Measurements from ENCODE around the gene GPR31. TPM values are rescaled to one million over a fixed set of nuclear protein-coding genes. Genes with fewer than 3 reads are reported as not detected.

GPR31 gene
- total RNA-seq, 1 experiment from 2014 or later = not detected

DNA sequence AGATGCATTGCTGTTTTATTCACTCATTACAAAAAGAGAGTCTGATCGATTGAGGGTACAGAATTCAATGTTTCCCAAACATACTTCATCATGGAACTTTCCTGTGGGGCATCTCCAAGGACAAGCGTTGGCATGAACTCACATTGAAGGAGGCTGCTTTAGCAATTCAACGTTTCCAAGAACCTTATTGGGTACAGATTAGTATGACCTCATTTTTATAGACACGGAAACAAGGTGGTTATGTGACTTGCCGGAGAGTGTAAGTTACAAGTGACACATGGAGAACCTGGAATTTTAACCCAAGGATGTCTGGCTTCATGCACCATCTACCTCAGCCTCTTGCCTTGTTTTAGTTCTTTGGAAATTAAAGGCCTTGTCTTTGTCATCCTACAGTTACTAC is 8.8 kb downstream of the GPR31 start:
- H3K4me1 Mint-ChIP-seq = peaks cover 63% of the 10 kb centered on the region
- H3K27me3 Mint-ChIP-seq (ENCODE audit: low read depth) = peaks cover 46% of the 10 kb centered on the region

More for the DNA sequence above, 8.8 kb downstream of the GPR31 start:
- H3K27ac Mint-ChIP-seq = no peak overlapping the region
- H3K4me3 Mint-ChIP-seq = no peak overlapping the region
- ATAC-seq (no peak), DNase-seq (ENCODE audit: low spot score) (no peak)
- CTCF ChIA-PET = no interaction called here
- H3K36me3 Mint-ChIP-seq = peaks cover 22% of the 10 kb centered on the region
- peaks cover 22% of the 10 kb centered on the region for H3K9me3 Mint-ChIP-seq
- POLR2A ChIA-PET = no interaction called here
- TF ChIP-seq CREB1 (CRISPR knock-in tag; IDR thresholded peaks at IDR 0.05) (no peak), ZNF263 (CRISPR knock-in tag; IDR thresholded peaks at IDR 0.05; ENCODE audit: low read depth) (no peak), EMX1 (CRISPR knock-in tag; IDR thresholded peaks at IDR 0.05) (no peak), RORB (CRISPR knock-in tag; IDR thresholded peaks at IDR 0.05) (no peak), ZNF232 (CRISPR knock-in tag; IDR thresholded peaks at IDR 0.05) (no peak), ETV6 (CRISPR knock-in tag; IDR thresholded peaks at IDR 0.05) (no peak), NR2C2 (CRISPR knock-in tag; IDR thresholded peaks at IDR 0.05) (no peak), TEAD1 (CRISPR knock-in tag; IDR thresholded peaks at IDR 0.05) (no peak), IRF2 (CRISPR knock-in tag; IDR thresholded peaks at IDR 0.05; ENCODE audit: borderline replicate concordance, low read depth) (no peak), TEAD4 (CRISPR knock-in tag; IDR thresholded peaks at IDR 0.05) (no peak), ZNF671 (CRISPR knock-in tag; IDR thresholded peaks at IDR 0.05) (no peak)
- TF ChIP-seq, protein P1, sequence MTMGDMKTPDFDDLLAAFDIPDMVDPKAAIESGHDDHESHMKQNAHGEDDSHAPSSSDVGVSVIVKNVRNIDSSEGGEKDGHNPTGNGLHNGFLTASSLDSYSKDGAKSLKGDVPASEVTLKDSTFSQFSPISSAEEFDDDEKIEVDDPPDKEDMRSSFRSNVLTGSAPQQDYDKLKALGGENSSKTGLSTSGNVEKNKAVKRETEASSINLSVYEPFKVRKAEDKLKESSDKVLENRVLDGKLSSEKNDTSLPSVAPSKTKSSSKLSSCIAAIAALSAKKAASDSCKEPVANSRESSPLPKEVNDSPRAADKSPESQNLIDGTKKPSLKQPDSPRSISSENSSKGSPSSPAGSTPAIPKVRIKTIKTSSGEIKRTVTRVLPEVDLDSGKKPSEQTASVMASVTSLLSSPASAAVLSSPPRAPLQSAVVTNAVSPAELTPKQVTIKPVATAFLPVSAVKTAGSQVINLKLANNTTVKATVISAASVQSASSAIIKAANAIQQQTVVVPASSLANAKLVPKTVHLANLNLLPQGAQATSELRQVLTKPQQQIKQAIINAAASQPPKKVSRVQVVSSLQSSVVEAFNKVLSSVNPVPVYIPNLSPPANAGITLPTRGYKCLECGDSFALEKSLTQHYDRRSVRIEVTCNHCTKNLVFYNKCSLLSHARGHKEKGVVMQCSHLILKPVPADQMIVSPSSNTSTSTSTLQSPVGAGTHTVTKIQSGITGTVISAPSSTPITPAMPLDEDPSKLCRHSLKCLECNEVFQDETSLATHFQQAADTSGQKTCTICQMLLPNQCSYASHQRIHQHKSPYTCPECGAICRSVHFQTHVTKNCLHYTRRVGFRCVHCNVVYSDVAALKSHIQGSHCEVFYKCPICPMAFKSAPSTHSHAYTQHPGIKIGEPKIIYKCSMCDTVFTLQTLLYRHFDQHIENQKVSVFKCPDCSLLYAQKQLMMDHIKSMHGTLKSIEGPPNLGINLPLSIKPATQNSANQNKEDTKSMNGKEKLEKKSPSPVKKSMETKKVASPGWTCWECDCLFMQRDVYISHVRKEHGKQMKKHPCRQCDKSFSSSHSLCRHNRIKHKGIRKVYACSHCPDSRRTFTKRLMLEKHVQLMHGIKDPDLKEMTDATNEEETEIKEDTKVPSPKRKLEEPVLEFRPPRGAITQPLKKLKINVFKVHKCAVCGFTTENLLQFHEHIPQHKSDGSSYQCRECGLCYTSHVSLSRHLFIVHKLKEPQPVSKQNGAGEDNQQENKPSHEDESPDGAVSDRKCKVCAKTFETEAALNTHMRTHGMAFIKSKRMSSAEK (CRISPR knock-in tag; IDR thresholded peaks at IDR 0.05; ENCODE audit: borderline replicate concordance) = no peak
- TF ChIP-seq, protein P2, sequence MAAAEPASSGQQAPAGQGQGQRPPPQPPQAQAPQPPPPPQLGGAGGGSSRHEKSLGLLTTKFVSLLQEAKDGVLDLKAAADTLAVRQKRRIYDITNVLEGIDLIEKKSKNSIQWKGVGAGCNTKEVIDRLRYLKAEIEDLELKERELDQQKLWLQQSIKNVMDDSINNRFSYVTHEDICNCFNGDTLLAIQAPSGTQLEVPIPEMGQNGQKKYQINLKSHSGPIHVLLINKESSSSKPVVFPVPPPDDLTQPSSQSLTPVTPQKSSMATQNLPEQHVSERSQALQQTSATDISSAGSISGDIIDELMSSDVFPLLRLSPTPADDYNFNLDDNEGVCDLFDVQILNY (CRISPR knock-in tag; IDR thresholded peaks at IDR 0.05) = no peak
- TF ChIP-seq, protein P3, sequence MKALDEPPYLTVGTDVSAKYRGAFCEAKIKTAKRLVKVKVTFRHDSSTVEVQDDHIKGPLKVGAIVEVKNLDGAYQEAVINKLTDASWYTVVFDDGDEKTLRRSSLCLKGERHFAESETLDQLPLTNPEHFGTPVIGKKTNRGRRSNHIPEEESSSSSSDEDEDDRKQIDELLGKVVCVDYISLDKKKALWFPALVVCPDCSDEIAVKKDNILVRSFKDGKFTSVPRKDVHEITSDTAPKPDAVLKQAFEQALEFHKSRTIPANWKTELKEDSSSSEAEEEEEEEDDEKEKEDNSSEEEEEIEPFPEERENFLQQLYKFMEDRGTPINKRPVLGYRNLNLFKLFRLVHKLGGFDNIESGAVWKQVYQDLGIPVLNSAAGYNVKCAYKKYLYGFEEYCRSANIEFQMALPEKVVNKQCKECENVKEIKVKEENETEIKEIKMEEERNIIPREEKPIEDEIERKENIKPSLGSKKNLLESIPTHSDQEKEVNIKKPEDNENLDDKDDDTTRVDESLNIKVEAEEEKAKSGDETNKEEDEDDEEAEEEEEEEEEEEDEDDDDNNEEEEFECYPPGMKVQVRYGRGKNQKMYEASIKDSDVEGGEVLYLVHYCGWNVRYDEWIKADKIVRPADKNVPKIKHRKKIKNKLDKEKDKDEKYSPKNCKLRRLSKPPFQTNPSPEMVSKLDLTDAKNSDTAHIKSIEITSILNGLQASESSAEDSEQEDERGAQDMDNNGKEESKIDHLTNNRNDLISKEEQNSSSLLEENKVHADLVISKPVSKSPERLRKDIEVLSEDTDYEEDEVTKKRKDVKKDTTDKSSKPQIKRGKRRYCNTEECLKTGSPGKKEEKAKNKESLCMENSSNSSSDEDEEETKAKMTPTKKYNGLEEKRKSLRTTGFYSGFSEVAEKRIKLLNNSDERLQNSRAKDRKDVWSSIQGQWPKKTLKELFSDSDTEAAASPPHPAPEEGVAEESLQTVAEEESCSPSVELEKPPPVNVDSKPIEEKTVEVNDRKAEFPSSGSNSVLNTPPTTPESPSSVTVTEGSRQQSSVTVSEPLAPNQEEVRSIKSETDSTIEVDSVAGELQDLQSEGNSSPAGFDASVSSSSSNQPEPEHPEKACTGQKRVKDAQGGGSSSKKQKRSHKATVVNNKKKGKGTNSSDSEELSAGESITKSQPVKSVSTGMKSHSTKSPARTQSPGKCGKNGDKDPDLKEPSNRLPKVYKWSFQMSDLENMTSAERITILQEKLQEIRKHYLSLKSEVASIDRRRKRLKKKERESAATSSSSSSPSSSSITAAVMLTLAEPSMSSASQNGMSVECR (CRISPR knock-in tag; IDR thresholded peaks at IDR 0.05; ENCODE audit: borderline replicate concordance) = no peak
- TF ChIP-seq, protein P4, sequence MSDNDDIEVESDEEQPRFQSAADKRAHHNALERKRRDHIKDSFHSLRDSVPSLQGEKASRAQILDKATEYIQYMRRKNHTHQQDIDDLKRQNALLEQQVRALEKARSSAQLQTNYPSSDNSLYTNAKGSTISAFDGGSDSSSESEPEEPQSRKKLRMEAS (CRISPR knock-in tag; IDR thresholded peaks at IDR 0.05) = no peak
- TF ChIP-seq, protein P5, sequence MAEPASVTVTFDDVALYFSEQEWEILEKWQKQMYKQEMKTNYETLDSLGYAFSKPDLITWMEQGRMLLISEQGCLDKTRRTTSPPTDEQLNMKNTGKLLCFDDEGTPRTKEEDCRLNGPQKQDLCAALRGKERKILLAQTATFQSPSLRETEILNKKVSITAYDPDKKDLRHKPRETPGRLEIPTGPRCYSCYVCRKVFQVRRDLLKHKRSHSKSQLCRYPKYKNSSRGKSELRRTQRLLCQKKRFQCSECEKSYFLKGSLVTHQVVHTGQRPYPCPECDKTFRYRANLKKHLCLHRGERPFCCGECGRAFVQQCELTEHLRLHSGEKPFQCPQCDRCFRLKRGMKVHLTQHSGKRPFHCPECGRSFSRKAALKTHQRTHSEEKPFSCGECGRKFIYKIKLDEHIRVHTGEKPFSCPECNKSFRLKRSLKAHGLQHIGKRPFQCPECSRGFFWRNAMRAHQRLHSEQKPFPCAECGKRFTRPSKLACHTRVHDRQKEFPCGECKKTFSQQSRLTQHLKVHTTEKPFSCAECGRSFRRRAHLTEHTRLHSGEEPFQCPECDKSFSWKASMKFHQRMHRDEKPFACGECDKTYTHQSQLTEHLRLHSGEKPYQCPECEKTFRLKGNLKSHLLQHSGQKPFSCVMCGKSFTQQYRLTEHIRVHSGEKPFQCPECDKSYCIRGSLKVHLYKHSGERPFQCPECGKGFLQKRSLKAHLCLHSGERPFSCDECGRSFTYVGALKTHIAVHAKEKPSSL (CRISPR knock-in tag; conservative IDR thresholded peaks at IDR 0.05) = no peak
